ENCODE data around the gene COX6B2.
"Not testable (repeated sequence)": the region's sequence is repeated elsewhere in the genome, so short reads cannot be mapped to it uniquely, and the experiment has no call there.

COX6B2 gene

GRCh38 chr19:55341595-55342531 lies 12.7 kb downstream of the COX6B2 start:
- DNase-seq, result peak; percentile 40

GRCh38 chr19:55341171-55341588 lies 13.3 kb downstream of the COX6B2 start:
- DNase-seq, result peak; percentile 78

GRCh38 chr19:55340784-55341147 lies 13.8 kb downstream of the COX6B2 start:
- peak; percentile 50 for DNase-seq

- DNase-seq, result peak; percentile 48
Measured at GRCh38 chr19:55339889-55340783, 14.4 kb downstream of the COX6B2 start.

GRCh38 chr19:55339105-55339888 lies 15.2 kb downstream of the COX6B2 start, which contains the start of gene KMT5C:
TSS of gene KMT5C (plus strand) at chr19:55339876. CDS start at chr19:55341937, 2,061 bp downstream.
- peak; percentile 100 for DNase-seq

- DNase-seq, result no peak
Measured at GRCh38 chr19:55336101-55336500, 18.4 kb downstream of the COX6B2 start.

GRCh38 chr19:55333870-55334269 lies 20.6 kb downstream of the COX6B2 start:
- DNase-seq, result no peak

- DNase-seq, result not testable (repeated sequence)
Measured at GRCh38 chr19:55329791-55330190, 24.7 kb downstream of the COX6B2 start.

GRCh38 chr19:55328774-55329318 lies 25.7 kb downstream of the COX6B2 start:
- DNase-seq, result not testable (repeated sequence)

- DNase-seq, result no peak
Measured at GRCh38 chr19:55325172-55325571, 29.3 kb downstream of the COX6B2 start, which contains the start of gene TMEM150B. TSS of gene TMEM150B (minus strand) at chr19:55325341. CDS start at chr19:55321036, 4,305 bp downstream.

GRCh38 chr19:55324662-55325061 lies 29.9 kb downstream of the COX6B2 start:
- DNase-seq, result no peak

- no peak for DNase-seq
Measured at GRCh38 chr19:55322204-55322885, 32.2 kb downstream of the COX6B2 start.

- no peak for DNase-seq
Measured at GRCh38 chr19:55321466-55322137, 32.9 kb downstream of the COX6B2 start.

- no peak for DNase-seq
Measured at GRCh38 chr19:55320844-55321419, 33.6 kb downstream of the COX6B2 start.

GRCh38 chr19:55319785-55320184 lies 34.7 kb downstream of the COX6B2 start:
- DNase-seq, result peak; percentile 60

- no peak for DNase-seq
Measured at GRCh38 chr19:55316646-55317045, 37.9 kb downstream of the COX6B2 start.

GRCh38 chr19:55315956-55316525 lies 38.5 kb downstream of the COX6B2 start:
- no peak for DNase-seq

GRCh38 chr19:55314396-55314795 lies 40.1 kb downstream of the COX6B2 start:
- no peak for DNase-seq

- DNase-seq, result no peak
Measured at GRCh38 chr19:55312621-55313512, 41.7 kb downstream of the COX6B2 start.
